Measurements from ENCODE around the gene PLXNA2. TPM values are rescaled to one million over a fixed set of nuclear protein-coding genes. Genes with fewer than 3 reads are reported as not detected.

Gene PLXNA2
- total and polyA plus RNA-seq, 2 of the 8 experiments (the other 6 are each of a cell fraction or from before 2014, with no cell fraction given), result 0.33 to 1.5 TPM

DNA sequence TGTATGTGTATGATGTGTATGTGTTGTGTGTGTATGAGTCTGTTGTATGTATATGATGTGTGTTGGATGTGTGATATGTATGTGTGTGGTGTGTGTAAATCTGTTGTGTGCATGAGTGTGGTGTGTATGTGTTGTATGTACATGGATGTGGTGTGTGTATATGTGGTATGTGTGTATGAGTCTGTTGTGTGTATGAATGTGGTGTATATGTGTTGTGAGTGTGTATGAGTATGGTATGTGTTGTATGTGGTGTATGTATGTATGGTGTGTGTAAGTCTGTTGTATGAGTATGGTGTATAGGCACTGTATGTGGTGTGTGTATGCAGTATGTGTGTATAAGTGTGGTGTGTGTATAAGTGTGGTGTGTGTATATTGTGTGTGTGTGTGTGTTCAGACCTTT lies 95.0 kb downstream of the PLXNA2 start:
- POLR2A ChIA-PET (ENCODE audit: partially characterized antibody), result interaction anchor here (1.6 kb wide), 1 partner anchor 32 kb away, joined by 3 read pairs; no protein-coding TSS in a partner anchor
- FAIRE-seq (no peak), DNase-seq (ENCODE audit: low read depth in 1 of 2, low spot score in 2 of 2) (no peak)
- Histone ChIP-seq H2BK20ac (ENCODE audit: low read length) (peak overlapping the region; percentile 51; the same call in 1 of the 2 replicates), H3K27ac (ENCODE audit: low read depth, low read length) (no peak overlapping the region), H4K20me1 (replicated peaks in 1 of 2; ENCODE audit: control insufficient read depth in 1 of 2, insufficient read depth in 2 of 2, low read length in 2 of 2) (peaks cover 0 to 6% of the 10 kb centered on the region in 2 experiments), H3K36me3 (ENCODE audit: control insufficient read depth in 2 of 4, insufficient read depth in 4 of 4, low read length in 3 of 4) (no peaks in the 10 kb centered on the region), H3K14ac (ENCODE audit: insufficient read length) (peak overlapping the region; percentile 61), H4K5ac (ENCODE audit: insufficient read length, low read depth, low read length) (no peak overlapping the region), H2AK5ac (ENCODE audit: low read depth, low read length) (peak overlapping the region; percentile 86; the same call in 1 of the 2 replicates), H3K27me3 (replicated peaks in 1 of 4; ENCODE audit: control insufficient read depth in 3 of 4, extremely low read depth in 1 of 4, insufficient read depth in 3 of 4, low read length in 3 of 4) (no peaks in the 10 kb centered on the region), H3K4me3 (ENCODE audit: extremely low read depth in 1 of 4, insufficient read depth in 2 of 4, low read depth in 3 of 4, low read length in 4 of 4) (no peak overlapping the region), H3K79me2 (ENCODE audit: control insufficient read depth in 1 of 2, insufficient read depth in 2 of 2, low read length in 2 of 2) (no peaks in the 10 kb centered on the region), H2BK12ac (ENCODE audit: low read depth, low read length) (no peak overlapping the region), H2BK120ac (replicated peaks; ENCODE audit: low read depth, low read length) (no peak overlapping the region), H3K18ac (ENCODE audit: extremely low read depth, low read length) (no peak overlapping the region), H3K4me1 (replicated peaks in 1 of 4; ENCODE audit: control insufficient read depth in 3 of 4, insufficient read depth in 4 of 4, low read length in 3 of 4) (peaks cover 0 to 16% (median 5%) of the 10 kb centered on the region in 4 experiments; a peak in 4 of 7 replicates), H3K79me1 (ENCODE audit: low read depth, low read length) (no peaks in the 10 kb centered on the region), H3K23me2 (ENCODE audit: low read depth, low read length) (peaks cover 8% of the 10 kb centered on the region; the same call in 1 of the 2 replicates), H3K23ac (ENCODE audit: insufficient read length) (peak overlapping the region; percentile 23), H2BK5ac (ENCODE audit: low read depth, low read length) (peak overlapping the region; percentile 16; the same call in 1 of the 2 replicates), H2AFZ (ENCODE audit: low read length) (no peak overlapping the region), H3K9ac (replicated peaks in 1 of 4; ENCODE audit: extremely low read depth in 1 of 4, low read depth in 3 of 4, low read length in 3 of 4) (peak overlapping the region in 1 of 4 experiments; percentile 4; a peak in 1 of 7 replicates), H4K8ac (ENCODE audit: extremely low read depth, insufficient read depth, low read length) (no peak overlapping the region), H2BK15ac (ENCODE audit: low read length) (peak overlapping the region; percentile 10; the same call in 1 of the 2 replicates), H3K9me3 (ENCODE audit: insufficient read depth in 2 of 2, low read depth in 1 of 2, low read length in 1 of 2) (no peaks in the 10 kb centered on the region), H3K4me2 (ENCODE audit: insufficient read depth in 1 of 2, low read depth in 2 of 2, low read length in 2 of 2) (no peak overlapping the region), H4K91ac (replicated peaks; ENCODE audit: insufficient read length, low read length) (peak overlapping the region; percentile 80), H3K56ac (replicated peaks; ENCODE audit: insufficient read length, low read depth, low read length) (peak overlapping the region; percentile 84), H3K4ac (replicated peaks; ENCODE audit: insufficient read length, low read depth, low read length) (peak overlapping the region; percentile 57)
- TF ChIP-seq RFX5 (IDR thresholded peaks at IDR 0.05; ENCODE audit: borderline replicate concordance, low read depth, low read length), result no peak
- no peak for TF ChIP-seq CREB1 (IDR thresholded peaks at IDR 0.05)
- TF ChIP-seq CEBPB (IDR thresholded peaks at IDR 0.05; ENCODE audit: low read depth, low read length), result no peak
- TF ChIP-seq BCL11A (IDR thresholded peaks at IDR 0.05; ENCODE audit: low read depth in 2 of 2, low read length in 2 of 2), result no peak
- CTCF ChIA-PET (ENCODE audit: partially characterized antibody), result interaction anchor here (0.9 to 3.4 kb wide), 7 partner anchors 10 to 152 kb away, joined by 3 to 25 read pairs (median 6); no protein-coding TSS in a partner anchor
